Psoas muscle (tissue), 8 donors: Measurements from ENCODE around the gene LMAN1L. TPM values are rescaled to one million over a fixed set of nuclear protein-coding genes. Genes with fewer than 3 reads are reported as not detected.

Experiments
- ATAC-seq, 4 donors: fragments of 200-7000 bp; cut with Tn5 transposase; one replicate each; pipeline ENCODE4 v1.9.1; 2020; ENCODE audit warnings: moderate library complexity in 3 of 4, mild to moderate bottlenecking in 2 of 4
- DNase-seq, 2 donors: peaks; one replicate each; pipeline ENCODE4 v3.0.0-alpha.2; 2020
- H3K27ac ChIP-seq: fragments of 200-600 bp; one replicate; pipeline ENCODE4 v1.8.0; 2022
- H3K27me3 ChIP-seq, 3 donors: fragments of 200-600 bp in 1 of 3; one replicate each; pipeline versions ENCODE4 v1.6.1 to v1.8.0; 2013 to 2022; ENCODE audit warnings: low read length in 2 of 3, mild to moderate bottlenecking in 2 of 3, moderate library complexity in 1 of 3; ENCODE audit not compliant: insufficient read depth in 3 of 3
- H3K36me3 ChIP-seq, 2 donors: fragments of 200-600 bp in 1 of 2; one replicate each; pipeline versions ENCODE4 v1.6.1 to v1.8.0; 2013 to 2022; ENCODE audit warnings: low read depth in 1 of 2, mild to moderate bottlenecking in 1 of 2, moderate library complexity in 1 of 2; ENCODE audit not compliant: insufficient read depth in 1 of 2
- H3K4me1 ChIP-seq: fragments of 200-600 bp; one replicate; pipeline ENCODE4 v1.8.0; 2022
- H3K4me3 ChIP-seq: fragments of 200-600 bp; one replicate; pipeline ENCODE4 v1.8.0; 2022; ENCODE audit warnings: mild to moderate bottlenecking
- H3K9me3 ChIP-seq: fragments of 200-600 bp; one replicate; pipeline ENCODE4 v1.8.0; 2022
- WGBS, 3 donors: extraction: QIAGEN DNeasy Blood & Tissue Kit; methylation state at CpG; one replicate each; pipeline versions ENCODE4 v1.1.6 to v1.1.7; 2013; 5-methylcytosine and 5-hydroxymethylcytosine counted together
- intact Hi-C, 2 donors: fragments of 100-400 bp; cut with DNase I; formaldehyde crosslinking; loops; one replicate each; pipeline versions ENCODE4 v1.11.0 to v1.14.2; 2022
- polyA plus RNA-seq, 3 donors: library from polyadenylated mRNA; stranded (reverse); fragments of 200-250 nt; gene quantifications; one replicate each; pipeline ENCODE4 v1.2.3, GENCODE V29; 2013
- total RNA-seq, 4 donors: library from RNA; stranded (reverse); fragmentation: NEBNext Ultra II Directional in 2 of 4; extraction: Animal tissue kit (Norgen Biotek cat#: 25700) in 2 of 4; gene quantifications; one replicate each; pipeline versions ENCODE4 v1.2.1 to v1.2.4, GENCODE V29; 2021 to 2023
- TF ChIP-seq, protein P1 (sequence below): fragments of 200-600 bp; IDR thresholded peaks from one replicate; pipeline ENCODE4 v1.8.0; 2022; ENCODE audit warnings: antibody characterized with exemption
- donor health status: healthy with polysubstance abuse.
- donor health status: DM: no; HTN: no; CAD: no; lungs with moderate emphysema.
- donor health status: Bipolar disorder and iron deficiency.
- donor health status: healthy.
- donor health status: DM: yes; HTN: yes; CAD: no.
- donor health status: DM: no; HTN: no; CAD: no.
- donor health status: DM: no; HTN: no; CAD: no.
- donor health status: DM: yes; HTN: yes; CAD: no.

LMAN1L gene
- total and polyA plus RNA-seq, 7 donors: 0.36 to 0.66 TPM; not detected in 5

DNA sequence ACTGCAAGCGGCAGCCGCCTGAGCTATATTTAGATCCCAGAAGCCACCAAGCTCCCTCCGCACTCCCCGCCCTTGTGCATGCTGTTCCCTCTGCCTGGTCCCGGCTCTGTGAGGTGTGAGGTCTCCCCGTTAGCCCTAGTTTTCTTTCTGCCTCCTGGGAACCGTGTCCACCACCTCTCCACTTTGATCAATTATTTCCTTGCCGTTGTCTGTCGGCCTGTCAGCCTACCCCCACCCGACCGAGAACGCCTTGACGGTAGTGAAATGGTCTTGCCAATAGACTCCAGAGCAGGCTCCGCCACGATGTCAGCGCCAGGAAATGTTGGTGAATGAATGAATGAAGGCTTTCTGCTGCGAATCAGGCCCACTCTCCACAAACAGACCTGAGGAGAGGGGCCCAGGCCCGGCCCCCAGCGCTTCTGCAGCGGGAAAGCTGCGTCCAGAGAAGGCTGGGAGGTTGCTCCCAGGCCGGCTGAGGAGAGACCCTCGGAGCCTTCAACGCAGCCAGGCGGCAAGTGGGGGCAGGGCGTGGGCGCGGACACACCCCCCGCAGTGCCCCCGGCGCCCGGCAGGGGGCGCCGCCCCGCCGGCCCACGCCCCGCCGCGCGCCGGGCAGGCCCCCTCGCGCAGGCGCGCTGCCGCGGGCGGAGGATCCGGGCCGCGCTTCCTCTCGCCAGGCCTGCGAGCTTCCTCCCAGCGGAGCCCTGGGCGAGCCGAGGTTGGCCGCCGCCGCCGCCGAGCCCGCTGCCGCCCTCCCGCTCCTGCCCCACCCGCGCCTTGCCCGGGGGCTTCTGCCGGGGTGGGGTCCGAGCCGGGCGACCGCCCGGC, 31.0 kb upstream of the LMAN1L start, which contains the start of gene CSK:
TSS of gene CSK (plus strand) at position 650 of the 828 bp plus-strand sequence. CDS start 16,218 bp downstream, outside the sequence.
- H3K4me3 ChIP-seq: peak within 1 kb of the TSS; percentile 86
- TF ChIP-seq, protein P1, sequence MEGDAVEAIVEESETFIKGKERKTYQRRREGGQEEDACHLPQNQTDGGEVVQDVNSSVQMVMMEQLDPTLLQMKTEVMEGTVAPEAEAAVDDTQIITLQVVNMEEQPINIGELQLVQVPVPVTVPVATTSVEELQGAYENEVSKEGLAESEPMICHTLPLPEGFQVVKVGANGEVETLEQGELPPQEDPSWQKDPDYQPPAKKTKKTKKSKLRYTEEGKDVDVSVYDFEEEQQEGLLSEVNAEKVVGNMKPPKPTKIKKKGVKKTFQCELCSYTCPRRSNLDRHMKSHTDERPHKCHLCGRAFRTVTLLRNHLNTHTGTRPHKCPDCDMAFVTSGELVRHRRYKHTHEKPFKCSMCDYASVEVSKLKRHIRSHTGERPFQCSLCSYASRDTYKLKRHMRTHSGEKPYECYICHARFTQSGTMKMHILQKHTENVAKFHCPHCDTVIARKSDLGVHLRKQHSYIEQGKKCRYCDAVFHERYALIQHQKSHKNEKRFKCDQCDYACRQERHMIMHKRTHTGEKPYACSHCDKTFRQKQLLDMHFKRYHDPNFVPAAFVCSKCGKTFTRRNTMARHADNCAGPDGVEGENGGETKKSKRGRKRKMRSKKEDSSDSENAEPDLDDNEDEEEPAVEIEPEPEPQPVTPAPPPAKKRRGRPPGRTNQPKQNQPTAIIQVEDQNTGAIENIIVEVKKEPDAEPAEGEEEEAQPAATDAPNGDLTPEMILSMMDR: peak; percentile 85
- H3K27me3 ChIP-seq: no peaks in the 10 kb centered on the region
- no peaks in the 10 kb centered on the region for H3K36me3 ChIP-seq
- intact Hi-C loops: loop anchor here (1.0 to 5.0 kb wide), 4 partner anchors 19 to 156 kb away; partner anchors contain the start of gene COX5A (in 1 of the 2)
- peak within 1 kb of the TSS; percentile 79 for H3K27ac ChIP-seq
- no peaks in the 10 kb centered on the region for H3K9me3 ChIP-seq
- WGBS, 3 donors: 1% methylated on average over 27 to 74 of the region's 74 CpGs
- ATAC-seq (peak; percentile 69 to 72 (median 70)), DNase-seq (peak; percentile 82 to 90)
- H3K4me1 ChIP-seq: peaks cover 47% of the 10 kb centered on the region

DNA sequence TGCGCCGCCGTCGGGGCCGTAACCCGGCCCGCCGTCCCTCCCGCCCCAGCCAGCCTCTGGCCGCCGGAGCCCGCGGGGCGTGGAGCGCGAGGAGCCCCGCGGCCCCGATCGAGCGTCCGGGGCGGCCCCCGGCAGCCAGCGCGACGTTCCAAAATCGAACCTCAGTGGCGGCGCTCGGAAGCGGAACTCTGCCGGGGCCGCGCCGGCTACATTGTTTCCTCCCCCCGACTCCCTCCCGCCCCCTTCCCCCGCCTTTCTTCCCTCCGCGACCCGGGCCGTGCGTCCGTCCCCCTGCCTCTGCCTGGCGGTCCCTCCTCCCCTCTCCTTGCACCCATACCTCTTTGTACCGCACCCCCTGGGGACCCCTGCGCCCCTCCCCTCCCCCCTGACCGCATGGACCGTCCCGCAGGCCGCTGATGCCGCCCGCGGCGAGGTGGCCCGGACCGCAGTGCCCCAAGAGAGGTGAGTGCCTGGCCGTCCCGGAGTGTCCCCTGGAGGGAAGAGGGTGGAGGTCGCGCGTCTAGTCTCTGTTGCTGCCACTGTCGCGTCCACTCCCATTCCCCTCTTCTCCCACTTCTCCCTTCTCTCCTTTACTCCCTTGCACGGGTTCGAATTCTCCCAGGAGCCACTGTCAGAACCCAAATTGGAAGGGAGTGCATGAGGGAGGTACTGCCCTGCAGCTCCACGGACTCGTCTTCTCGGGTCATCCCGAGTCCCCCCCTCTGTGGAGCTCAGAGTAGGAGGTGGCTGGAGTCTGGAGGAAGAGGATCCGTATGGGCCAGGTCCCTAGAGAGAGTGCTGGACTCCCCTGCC, 30.2 kb upstream of the LMAN1L start:
- peak; percentile 57 to 73 for DNase-seq
- no peaks in the 10 kb centered on the region for H3K9me3 ChIP-seq
- TF ChIP-seq, protein P1: no peak
- H3K27ac ChIP-seq: peak overlapping the region; percentile 79
- WGBS, 3 donors: 0 to 1% (median 1%) methylated on average over 27 to 72 of the region's 72 CpGs
- no peaks in the 10 kb centered on the region for H3K27me3 ChIP-seq
- intact Hi-C loops: loop anchor here (1.0 to 5.0 kb wide), 4 partner anchors 18 to 155 kb away; partner anchors contain the start of gene COX5A (in 1 of the 2)
- H3K4me1 ChIP-seq: peaks cover 56% of the 10 kb centered on the region
- peak overlapping the region; percentile 86 for H3K4me3 ChIP-seq
- peak; percentile 3 to 26 (median 14) for ATAC-seq
- no peaks in the 10 kb centered on the region for H3K36me3 ChIP-seq

DNA sequence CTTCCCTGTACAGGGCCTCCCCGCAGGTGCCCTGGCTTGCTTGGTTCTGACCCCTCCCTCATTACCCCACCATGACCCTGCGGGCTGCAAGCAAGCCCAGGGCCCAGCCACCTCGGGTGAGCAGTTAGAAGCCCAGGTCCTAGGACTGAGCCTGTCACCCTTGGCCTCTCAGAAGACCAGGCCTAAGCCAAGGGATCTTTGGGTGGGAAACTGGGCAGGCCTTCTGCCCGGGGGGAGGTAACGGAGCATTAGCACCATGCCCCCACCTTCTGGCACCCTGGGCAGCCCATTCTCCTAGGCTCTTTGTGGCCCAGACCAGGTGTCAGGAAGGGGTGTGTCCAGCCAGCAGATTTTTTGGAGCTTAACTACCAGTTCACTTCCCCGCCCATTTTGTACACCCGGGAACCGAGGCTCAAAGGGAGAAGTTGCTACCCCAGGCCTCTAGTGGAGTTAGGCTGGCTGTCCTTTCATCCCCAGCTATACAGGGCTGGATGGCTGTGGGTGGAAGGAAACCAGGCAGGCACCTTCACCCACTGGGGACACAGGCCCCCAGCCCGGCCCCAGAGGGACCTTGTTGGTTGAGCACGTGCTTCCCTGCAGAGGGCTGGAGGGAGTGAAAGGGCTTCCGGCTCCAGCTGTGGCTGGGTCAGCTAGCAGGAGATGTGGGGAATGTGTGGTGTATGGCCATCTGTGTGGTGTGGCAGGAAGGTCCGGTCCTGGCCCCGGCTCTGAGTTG, 29.4 kb upstream of the LMAN1L start:
- Histone ChIP-seq H3K27me3 (no peaks in the 10 kb centered on the region), H3K4me3 (peak overlapping the region; percentile 86), H3K27ac (peak overlapping the region; percentile 79), H3K4me1 (peaks cover 63% of the 10 kb centered on the region), H3K9me3 (no peaks in the 10 kb centered on the region), H3K36me3 (no peaks in the 10 kb centered on the region)
- intact Hi-C loops: loop anchor here in 1 of 2 donors (2.0 to 5.0 kb wide), 3 partner anchors 18 to 154 kb away; partner anchors contain the start of gene COX5A
- DNase-seq (peak in 1 of 2 donors; percentile 57), ATAC-seq (peak in 2 of 4 donors; percentile 1 to 6)
- TF ChIP-seq, protein P1: no peak
- WGBS, 3 donors: 10 to 16% (median 12%) methylated on average over 12 to 13 of the region's 13 CpGs

DNA sequence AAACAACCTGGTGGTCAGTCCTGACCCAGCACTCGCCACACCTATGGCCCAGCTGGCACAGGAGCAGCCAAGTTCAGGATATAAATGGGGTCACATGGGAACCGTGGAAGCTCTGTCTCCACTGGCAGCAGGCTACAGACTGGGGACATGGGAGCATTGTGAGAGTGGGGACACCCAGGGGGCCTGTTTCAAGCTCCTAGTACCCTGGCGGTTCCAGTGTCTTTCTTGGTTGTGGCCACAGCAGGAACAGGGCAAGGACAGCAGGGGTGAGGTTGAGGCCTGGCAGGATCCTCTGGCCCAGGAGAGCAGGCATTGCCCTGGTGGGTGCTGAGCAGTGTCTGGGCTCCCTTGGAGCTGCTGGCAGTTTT, 28.8 kb upstream of the LMAN1L start:
- Histone ChIP-seq H3K4me3 (peak overlapping the region; percentile 86), H3K4me1 (peaks cover 69% of the 10 kb centered on the region), H3K27me3 (no peaks in the 10 kb centered on the region), H3K36me3 (no peaks in the 10 kb centered on the region), H3K9me3 (no peaks in the 10 kb centered on the region), H3K27ac (peak overlapping the region; percentile 79)
- ATAC-seq: peak in 3 of 4 donors; percentile 7 to 18 (median 9)
- intact Hi-C loops: loop anchor here in 1 of 2 donors (2.0 to 5.0 kb wide), 3 partner anchors 17 to 154 kb away; partner anchors contain the start of gene COX5A
- DNase-seq: no peak
- 22 to 42% (median 24%) methylated on average over 3 of the region's 3 CpGs for WGBS, 3 donors
- TF ChIP-seq, protein P1: no peak
